MM.1S (cell line): ENCODE results near the gene ADAMTS9.

ENCODE experiments used
- CTCF ChIP-seq: fragments of 300-600 bp; sonication (generic); IDR thresholded peaks from 2 replicates; pipeline ENCODE4 v1.5.1; 2016; ENCODE audit warnings: antibody characterized with exemption, low read length, mixed read lengths
- EZH2 ChIP-seq: fragments of 300-600 bp; sonication (generic); optimal IDR thresholded peaks from 2 replicates; pipeline ENCODE3; 2017; ENCODE audit warnings: low read depth, mild to moderate bottlenecking, antibody characterized with exemption, low read length, mixed read lengths
- EZH2phosphoT487 ChIP-seq: fragments of 300-600 bp; sonication (generic); IDR thresholded peaks from 2 replicates; pipeline ENCODE4 v1.6.1; 2018; ENCODE audit warnings: antibody characterized with exemption, low read length

DNA sequence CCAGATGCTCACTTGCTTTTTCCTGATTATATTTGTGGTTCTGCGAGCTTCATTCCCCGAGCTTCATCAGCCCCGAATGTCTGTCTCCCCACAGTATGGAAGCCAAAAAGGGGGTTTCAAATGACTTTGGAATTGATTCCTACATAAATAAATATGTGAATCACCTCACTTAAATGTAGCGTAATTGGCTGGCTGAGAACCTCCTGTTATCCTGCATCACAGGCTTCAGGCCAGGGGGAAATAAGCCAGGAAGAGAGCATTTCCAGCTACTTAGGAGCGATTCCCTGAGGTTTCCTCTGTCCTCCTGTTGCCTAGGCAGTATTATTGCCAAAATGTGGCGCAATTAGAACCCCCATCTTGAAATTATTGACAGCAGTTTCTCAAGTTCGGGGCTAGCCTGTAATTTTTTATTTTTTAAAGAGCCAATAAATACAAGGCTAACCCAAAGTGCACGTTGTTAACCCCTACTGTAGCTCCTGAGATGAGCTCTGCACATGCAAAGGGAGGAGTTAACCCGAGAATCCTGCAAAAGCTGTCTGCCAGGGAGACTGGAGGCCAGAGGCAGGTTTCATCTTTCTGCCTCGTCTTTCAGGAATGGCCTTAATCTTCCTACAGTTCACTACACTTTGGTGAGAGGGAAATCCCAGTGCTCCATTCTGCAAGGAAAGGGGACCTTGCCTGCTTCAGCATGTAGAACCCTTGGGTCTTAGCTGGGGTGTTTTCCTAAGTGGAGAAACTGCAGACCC lies 148.2 kb downstream of the ADAMTS9 start:
- TF ChIP-seq CTCF: no peak
- TF ChIP-seq EZH2phosphoT487: no peak
- TF ChIP-seq EZH2: no peak
